NCI-H128 (cell line): ENCODE data around the gene APOC4.
A peak's percentile ranks its signal among the peaks of the same experiment; 100 is the strongest.
"Not testable (repeated sequence)": the region's sequence is repeated elsewhere in the genome, so short reads cannot be mapped to it uniquely, and the experiment has no call there.

Source experiments
- DNase-seq: peaks from one replicate; lab custom pipeline; 2025; ENCODE audit not compliant: unreplicated experiment; lab: John Stamatoyannopoulos, UW

Gene APOC4

GRCh38 chr19:44914433-44915206 lies 27.4 kb upstream of the APOC4 start, which contains the start of gene APOC1:
APOC1 (plus strand) TSS chr19:44914608; CDS start chr19:44914892, 284 bp downstream.
- DNase-seq, result peak; percentile 62

- DNase-seq, result no peak
These were observed 17.8 kb upstream of the APOC4 start for GRCh38 chr19:44924243-44924725.

GRCh38 chr19:44925114-44925891 lies 16.7 kb upstream of the APOC4 start:
- no peak for DNase-seq

GRCh38 chr19:44926245-44927077 lies 15.6 kb upstream of the APOC4 start:
- not testable (repeated sequence) for DNase-seq

- no peak for DNase-seq
These were observed 14.3 kb upstream of the APOC4 start for GRCh38 chr19:44927746-44928145.

- no peak for DNase-seq
These were observed 11.9 kb upstream of the APOC4 start for GRCh38 chr19:44930088-44930487.

GRCh38 chr19:44931541-44931940 lies 10.5 kb upstream of the APOC4 start:
- no peak for DNase-seq

- no peak for DNase-seq
These were observed 2.4 kb upstream of the APOC4 start for GRCh38 chr19:44939668-44940067.

- DNase-seq, result no peak
These were observed 1.8 kb downstream of the APOC4 start for GRCh38 chr19:44943801-44944249.

GRCh38 chr19:44947041-44947581 lies 5.1 kb downstream of the APOC4 start:
- DNase-seq, result no peak

- DNase-seq, result no peak
These were observed 6.2 kb downstream of the APOC4 start for GRCh38 chr19:44948237-44948636.

GRCh38 chr19:44948763-44949374 lies 6.8 kb downstream of the APOC4 start:
- DNase-seq, result no peak

- no peak for DNase-seq
These were observed 7.5 kb downstream of the APOC4 start for GRCh38 chr19:44949550-44949949.

GRCh38 chr19:44951179-44952159 lies 9.4 kb downstream of the APOC4 start:
- DNase-seq, result peak; percentile 71

- DNase-seq, result no peak
These were observed 12.2 kb downstream of the APOC4 start for GRCh38 chr19:44954278-44954648.

GRCh38 chr19:44954649-44955504 lies 12.8 kb downstream of the APOC4 start, which contains the start of gene CLPTM1:
CLPTM1 (plus strand) TSS chr19:44955380; CDS start chr19:44955396, 16 bp downstream.
- peak; percentile 91 for DNase-seq

- no peak for DNase-seq
These were observed 13.7 kb downstream of the APOC4 start for GRCh38 chr19:44955505-44956439.
